Measurements from ENCODE around the gene TM4SF1. TPM values are rescaled to one million over a fixed set of nuclear protein-coding genes. Genes with fewer than 3 reads are reported as not detected.

The TM4SF1 gene
- total RNA-seq, 1 experiment from 2014 or later: 535 TPM

DNA sequence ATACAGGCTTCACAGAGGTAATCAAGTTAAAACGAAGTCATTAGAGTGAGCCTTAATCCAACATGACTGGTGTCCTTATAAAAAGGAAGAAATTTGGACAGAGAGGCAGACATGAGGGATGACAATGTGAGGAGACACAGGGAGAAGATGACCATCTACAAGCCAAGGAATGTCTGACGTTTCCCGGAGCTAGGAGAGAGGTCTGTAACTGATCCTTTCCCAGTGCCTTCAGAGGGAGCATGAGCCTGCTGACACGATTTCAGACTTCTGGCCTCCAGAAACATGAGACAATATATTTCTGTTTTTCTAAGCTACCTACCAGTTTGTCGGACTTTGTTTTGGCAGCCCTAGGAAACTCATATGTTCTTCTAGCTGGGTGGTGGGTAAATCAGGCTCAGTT is 15.1 kb downstream of the TM4SF1 start:
- H3K27ac ChIP-seq (ENCODE audit: low read length): no peak overlapping the region
- no peak for ATAC-seq
- CTCF ChIA-PET: no interaction called here
- H3K9ac ChIP-seq (ENCODE audit: low read length): no peak overlapping the region
- peaks cover 27% of the 10 kb centered on the region for H3K4me1 ChIP-seq (ENCODE audit: insufficient read depth, low read length)
- intact Hi-C loops (cut with micrococcal nuclease): no loop called here
- POLR2A ChIA-PET (ENCODE audit: unreplicated experiment): no interaction called here
- no peak overlapping the region for H3K4me2 ChIP-seq (ENCODE audit: low read length)
- H3K4me3 ChIP-seq (ENCODE audit: low read length): no peak overlapping the region
- H4K20me1 ChIP-seq (ENCODE audit: low read length): no peaks in the 10 kb centered on the region
- no peaks in the 10 kb centered on the region for H3K27me3 ChIP-seq (ENCODE audit: low read length)
- no peak overlapping the region for H2AFZ ChIP-seq (ENCODE audit: low read length)
- H3K9me2 ChIP-seq (replicated peaks; ENCODE audit: low read length): no peaks in the 10 kb centered on the region
- H3K79me2 ChIP-seq (ENCODE audit: low read length): no peaks in the 10 kb centered on the region
- no peak for DNase-seq
- BruUV-seq (replicated peaks): no TSS peak
- peaks cover 7% of the 10 kb centered on the region for H3F3A ChIP-seq (ENCODE audit: low read length, unreplicated experiment)
- no peak for TF ChIP-seq CTCF (conservative IDR thresholded peaks at IDR 0.05; ENCODE audit: low read depth, low read length)
- no peak for TF ChIP-seq EZH2phosphoT487 (IDR thresholded peaks at IDR 0.05; ENCODE audit: borderline replicate concordance, low read length)
- TF ChIP-seq EZH2 (IDR thresholded peaks at IDR 0.05; ENCODE audit: low read length, unreplicated experiment): no peak
- H3K9me3 ChIP-seq (ENCODE audit: low read length): no peaks in the 10 kb centered on the region
- no peaks in the 10 kb centered on the region for H3K36me3 ChIP-seq (ENCODE audit: low read depth, low read length)

DNA sequence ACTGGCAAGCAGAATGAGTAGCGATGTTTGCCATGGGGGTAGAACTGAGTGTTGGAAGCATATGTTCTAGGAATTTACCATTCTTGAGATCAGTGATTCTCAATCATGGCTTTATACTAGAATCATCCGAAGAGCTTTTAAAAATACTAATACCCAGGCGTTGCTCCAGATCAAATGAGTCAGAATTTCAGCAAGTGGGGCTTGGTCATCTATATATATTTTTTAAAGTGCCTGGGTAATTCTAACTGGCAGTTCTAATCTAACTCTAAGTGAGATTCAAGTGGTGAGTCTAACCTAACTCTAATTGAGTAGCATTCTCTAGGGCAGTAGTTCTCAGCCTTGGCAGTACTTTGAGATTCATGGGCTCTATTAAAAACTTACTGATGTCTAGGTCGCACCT is 20.8 kb downstream of the TM4SF1 start:
- Histone ChIP-seq H3K4me1 (ENCODE audit: insufficient read depth, low read length) (peaks cover 16% of the 10 kb centered on the region; the same call in 1 of the 2 replicates), H3K4me2 (ENCODE audit: low read length) (no peak overlapping the region), H3K9me2 (replicated peaks; ENCODE audit: low read length) (no peaks in the 10 kb centered on the region), H3K4me3 (ENCODE audit: low read length) (no peak overlapping the region), H3F3A (ENCODE audit: low read length, unreplicated experiment) (no peaks in the 10 kb centered on the region), H3K36me3 (ENCODE audit: low read depth, low read length) (no peaks in the 10 kb centered on the region), H2AFZ (ENCODE audit: low read length) (no peak overlapping the region), H3K79me2 (ENCODE audit: low read length) (no peaks in the 10 kb centered on the region), H3K27ac (ENCODE audit: low read length) (no peak overlapping the region), H3K9ac (ENCODE audit: low read length) (no peak overlapping the region), H4K20me1 (ENCODE audit: low read length) (no peaks in the 10 kb centered on the region), H3K27me3 (ENCODE audit: low read length) (no peaks in the 10 kb centered on the region), H3K9me3 (ENCODE audit: low read length) (no peaks in the 10 kb centered on the region)
- CTCF ChIA-PET: no interaction called here
- intact Hi-C loops (cut with micrococcal nuclease): no loop called here
- POLR2A ChIA-PET (ENCODE audit: unreplicated experiment): no interaction called here
- ATAC-seq (peak; percentile 38), DNase-seq (no peak)
- no peak for TF ChIP-seq CTCF (conservative IDR thresholded peaks at IDR 0.05; ENCODE audit: low read depth, low read length)
- TF ChIP-seq EZH2phosphoT487 (IDR thresholded peaks at IDR 0.05; ENCODE audit: borderline replicate concordance, low read length): no peak
- TF ChIP-seq EZH2 (IDR thresholded peaks at IDR 0.05; ENCODE audit: low read length, unreplicated experiment): no peak
- BruUV-seq (replicated peaks): no TSS peak

DNA sequence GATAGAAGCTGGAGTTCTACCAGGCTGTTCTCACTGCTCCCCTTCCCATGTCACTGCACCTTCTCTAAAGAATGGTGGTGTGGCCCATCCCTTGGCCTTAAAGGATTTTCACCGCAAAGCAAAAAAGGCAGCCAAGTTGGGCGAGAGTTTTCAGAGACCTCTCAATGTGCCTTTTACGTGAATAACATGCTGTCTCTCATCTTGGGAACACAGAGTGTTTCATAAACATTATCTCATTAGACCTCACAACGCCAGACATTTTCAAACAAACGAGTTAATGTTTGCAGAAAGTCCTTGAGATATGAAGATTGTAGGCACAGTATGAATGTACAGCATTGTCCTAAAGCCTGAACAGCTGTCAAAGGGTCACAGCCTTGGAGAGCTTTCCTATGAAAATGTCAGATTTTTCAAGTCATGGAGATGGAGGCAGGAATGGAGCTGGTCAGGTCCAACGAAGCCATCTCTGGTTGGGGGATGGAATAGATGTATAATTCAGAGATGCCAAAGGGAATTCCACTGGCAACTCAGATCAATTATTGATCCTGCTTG is 21.3 kb downstream of the TM4SF1 start:
- intact Hi-C loops (cut with micrococcal nuclease): no loop called here
- POLR2A ChIA-PET (ENCODE audit: unreplicated experiment): no interaction called here
- no peaks in the 10 kb centered on the region for H3K9me3 ChIP-seq (ENCODE audit: low read length)
- H3K9me2 ChIP-seq (replicated peaks; ENCODE audit: low read length): no peaks in the 10 kb centered on the region
- CTCF ChIA-PET: no interaction called here
- H3K79me2 ChIP-seq (ENCODE audit: low read length): no peaks in the 10 kb centered on the region
- DNase-seq (no peak), ATAC-seq (no peak)
- no peak overlapping the region for H3K4me3 ChIP-seq (ENCODE audit: low read length)
- no peaks in the 10 kb centered on the region for H4K20me1 ChIP-seq (ENCODE audit: low read length)
- H2AFZ ChIP-seq (ENCODE audit: low read length): no peak overlapping the region
- TF ChIP-seq EZH2 (IDR thresholded peaks at IDR 0.05; ENCODE audit: low read length, unreplicated experiment): no peak
- TF ChIP-seq CTCF (conservative IDR thresholded peaks at IDR 0.05; ENCODE audit: low read depth, low read length): no peak
- TF ChIP-seq EZH2phosphoT487 (IDR thresholded peaks at IDR 0.05; ENCODE audit: borderline replicate concordance, low read length): no peak
- H3K27me3 ChIP-seq (ENCODE audit: low read length): no peaks in the 10 kb centered on the region
- no peaks in the 10 kb centered on the region for H3K36me3 ChIP-seq (ENCODE audit: low read depth, low read length)
- no TSS peak for BruUV-seq (replicated peaks)
- H3K4me2 ChIP-seq (ENCODE audit: low read length): no peak overlapping the region
- no peaks in the 10 kb centered on the region for H3F3A ChIP-seq (ENCODE audit: low read length, unreplicated experiment)
- no peak overlapping the region for H3K9ac ChIP-seq (ENCODE audit: low read length)
- H3K4me1 ChIP-seq (ENCODE audit: insufficient read depth, low read length): peaks cover 12% of the 10 kb centered on the region; the same call in 1 of the 2 replicates
- no peak overlapping the region for H3K27ac ChIP-seq (ENCODE audit: low read length)

Measured in PC-3 (cell line).